Psoas muscle (tissue), 8 donors: ENCODE results near the gene WDR7. TPM values are rescaled to one million over a fixed set of nuclear protein-coding genes. Genes with fewer than 3 reads are reported as not detected.

Experiments
- ATAC-seq, 4 donors: fragments of 200-7000 bp; cut with Tn5 transposase; one replicate each; pipeline ENCODE4 v1.9.1; 2020; ENCODE audit warnings: moderate library complexity in 3 of 4, mild to moderate bottlenecking in 2 of 4
- DNase-seq, 2 donors: peaks; one replicate each; pipeline ENCODE4 v3.0.0-alpha.2; 2020
- H3K27ac ChIP-seq: fragments of 200-600 bp; one replicate; pipeline ENCODE4 v1.8.0; 2022
- H3K27me3 ChIP-seq, 3 donors: fragments of 200-600 bp in 1 of 3; one replicate each; pipeline versions ENCODE4 v1.6.1 to v1.8.0; 2013 to 2022; ENCODE audit warnings: low read length in 2 of 3, mild to moderate bottlenecking in 2 of 3, moderate library complexity in 1 of 3; ENCODE audit not compliant: insufficient read depth in 3 of 3
- H3K36me3 ChIP-seq, 2 donors: fragments of 200-600 bp in 1 of 2; one replicate each; pipeline versions ENCODE4 v1.6.1 to v1.8.0; 2013 to 2022; ENCODE audit warnings: low read depth in 1 of 2, mild to moderate bottlenecking in 1 of 2, moderate library complexity in 1 of 2; ENCODE audit not compliant: insufficient read depth in 1 of 2
- H3K4me1 ChIP-seq: fragments of 200-600 bp; one replicate; pipeline ENCODE4 v1.8.0; 2022
- H3K4me3 ChIP-seq: fragments of 200-600 bp; one replicate; pipeline ENCODE4 v1.8.0; 2022; ENCODE audit warnings: mild to moderate bottlenecking
- H3K9me3 ChIP-seq: fragments of 200-600 bp; one replicate; pipeline ENCODE4 v1.8.0; 2022
- CTCF ChIP-seq: fragments of 200-600 bp; IDR thresholded peaks from one replicate; pipeline ENCODE4 v1.8.0; 2022; ENCODE audit warnings: antibody characterized with exemption
- WGBS, 3 donors: extraction: QIAGEN DNeasy Blood & Tissue Kit; methylation state at CpG; one replicate each; pipeline versions ENCODE4 v1.1.6 to v1.1.7; 2013; 5-methylcytosine and 5-hydroxymethylcytosine counted together
- intact Hi-C, 2 donors: fragments of 100-400 bp; cut with DNase I; formaldehyde crosslinking; loops; one replicate each; pipeline versions ENCODE4 v1.11.0 to v1.14.2; 2022
- polyA plus RNA-seq, 3 donors: library from polyadenylated mRNA; stranded (reverse); fragments of 200-250 nt; gene quantifications; one replicate each; pipeline ENCODE4 v1.2.3, GENCODE V29; 2013
- total RNA-seq, 4 donors: library from RNA; stranded (reverse); fragmentation: NEBNext Ultra II Directional in 2 of 4; extraction: Animal tissue kit (Norgen Biotek cat#: 25700) in 2 of 4; gene quantifications; one replicate each; pipeline versions ENCODE4 v1.2.1 to v1.2.4, GENCODE V29; 2021 to 2023
- donor health status: healthy with polysubstance abuse.
- donor health status: DM: no; HTN: no; CAD: no; lungs with moderate emphysema.
- donor health status: Bipolar disorder and iron deficiency.
- donor health status: healthy.
- donor health status: DM: yes; HTN: yes; CAD: no.
- donor health status: DM: no; HTN: no; CAD: no.
- donor health status: DM: no; HTN: no; CAD: no.
- donor health status: DM: yes; HTN: yes; CAD: no.

The WDR7 gene
- total and polyA plus RNA-seq, 7 donors: 2.6 to 24.4 (median 15.5) TPM

- no peak for ATAC-seq
- DNase-seq: no peak
- Histone ChIP-seq H3K4me1 (peaks cover 12% of the 10 kb centered on the region), H3K27me3 (no peaks in the 10 kb centered on the region), H3K4me3 (no peak overlapping the region), H3K9me3 (no peaks in the 10 kb centered on the region), H3K36me3 (no peaks in the 10 kb centered on the region), H3K27ac (no peak overlapping the region)
- WGBS, 3 donors: 59 to 64% (median 63%) methylated on average over 5 of the region's 5 CpGs
- no peak for TF ChIP-seq CTCF
- intact Hi-C loops: no loop called here
These were observed 11.3 kb downstream of the WDR7 start for GRCh38 chr18:56662502-56662901.

- no peaks in the 10 kb centered on the region for H3K27me3 ChIP-seq
- H3K9me3 ChIP-seq: no peaks in the 10 kb centered on the region
- DNase-seq (no peak), ATAC-seq (no peak)
- H3K36me3 ChIP-seq: no peaks in the 10 kb centered on the region
- intact Hi-C loops: no loop called here
- H3K27ac ChIP-seq: no peak overlapping the region
- peaks cover 12% of the 10 kb centered on the region for H3K4me1 ChIP-seq
- TF ChIP-seq CTCF: no peak
- 79 to 96% (median 86%) methylated on average over 2 of the region's 2 CpGs for WGBS, 3 donors
- H3K4me3 ChIP-seq: no peak overlapping the region
These were observed 11.7 kb downstream of the WDR7 start for GRCh38 chr18:56662902-56663301.

DNA sequence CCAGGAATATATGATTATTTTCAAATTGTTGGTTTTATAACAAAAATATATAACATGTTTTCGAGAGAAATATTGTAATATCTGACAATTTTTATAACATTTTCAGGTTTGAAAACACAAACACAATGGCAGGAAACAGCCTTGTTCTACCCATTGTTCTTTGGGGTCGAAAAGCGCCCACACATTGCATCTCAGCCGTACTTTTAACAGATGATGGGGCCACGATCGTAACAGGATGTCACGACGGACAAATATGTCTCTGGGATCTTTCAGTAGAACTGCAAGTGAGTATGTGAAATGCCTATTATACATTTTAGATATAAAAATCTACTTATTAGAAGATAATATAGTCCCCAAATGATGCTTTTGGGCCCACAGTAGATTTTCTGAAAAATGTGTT, 21.2 kb downstream of the WDR7 start:
- Histone ChIP-seq H3K9me3 (no peaks in the 10 kb centered on the region), H3K4me3 (no peak overlapping the region), H3K27ac (no peak overlapping the region), H3K36me3 (no peaks in the 10 kb centered on the region), H3K27me3 (no peaks in the 10 kb centered on the region), H3K4me1 (no peaks in the 10 kb centered on the region)
- no peak for TF ChIP-seq CTCF
- intact Hi-C loops: no loop called here
- 71 to 76% (median 73%) methylated on average over 8 of the region's 8 CpGs for WGBS, 3 donors
- no peak for ATAC-seq
- no peak for DNase-seq

GRCh38 chr18:56672981-56673380, 21.8 kb downstream of the WDR7 start:
- Histone ChIP-seq H3K27ac (no peak overlapping the region), H3K27me3 (no peaks in the 10 kb centered on the region), H3K9me3 (no peaks in the 10 kb centered on the region), H3K36me3 (no peaks in the 10 kb centered on the region), H3K4me3 (no peak overlapping the region), H3K4me1 (no peaks in the 10 kb centered on the region)
- TF ChIP-seq CTCF: no peak
- WGBS, 3 donors: 47 to 66% (median 54%) methylated on average over 3 of the region's 3 CpGs
- intact Hi-C loops: no loop called here
- no peak for DNase-seq
- no peak for ATAC-seq

DNA sequence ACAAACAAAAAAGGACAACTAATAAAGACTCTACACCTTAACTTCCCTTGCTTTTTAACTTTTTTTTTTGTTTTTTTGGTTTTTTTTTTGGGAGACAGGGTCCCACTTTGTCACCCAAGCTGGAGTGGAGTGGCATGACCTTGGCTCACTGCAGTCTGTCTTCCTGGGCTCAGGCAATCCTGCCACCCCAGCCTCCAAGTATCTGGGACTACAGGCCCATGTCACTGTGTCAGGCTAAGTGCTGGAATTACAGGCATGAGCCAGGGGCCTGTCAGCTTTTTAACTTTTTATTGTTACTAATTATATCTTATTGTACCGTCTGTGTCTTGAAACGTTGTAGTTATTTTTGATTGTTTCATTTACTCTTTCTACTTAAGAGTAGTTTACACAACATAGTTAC, 25.5 kb downstream of the WDR7 start:
- no peak for DNase-seq
- Histone ChIP-seq H3K36me3 (no peaks in the 10 kb centered on the region), H3K4me1 (no peaks in the 10 kb centered on the region), H3K27ac (no peak overlapping the region), H3K9me3 (no peaks in the 10 kb centered on the region), H3K27me3 (no peaks in the 10 kb centered on the region), H3K4me3 (no peak overlapping the region)
- 25 to 36% (median 33%) methylated on average over 2 of the region's 2 CpGs for WGBS, 3 donors
- intact Hi-C loops: no loop called here
- TF ChIP-seq CTCF: no peak
- peak in 1 of 4 donors; percentile 22 for ATAC-seq
